NCI-H1417 (cell line): Measurements from ENCODE around the gene ATF6B.
"Not testable (repeated sequence)": the region's sequence is repeated elsewhere in the genome, so short reads cannot be mapped to it uniquely, and the experiment has no call there.

Source experiments
- DNase-seq, 3 experiments: peaks; one replicate each; lab custom pipeline; 2025; lab: John Stamatoyannopoulos, UW

ATF6B gene

GRCh38 chr6:32081168-32081990 lies 46.7 kb downstream of the ATF6B start:
- no peak for DNase-seq

GRCh38 chr6:32079566-32080290 lies 48.3 kb downstream of the ATF6B start:
- DNase-seq, result no peak

- DNase-seq, result no peak
Measured at GRCh38 chr6:32076321-32076809, 51.7 kb downstream of the ATF6B start.

- no peak for DNase-seq
Measured at GRCh38 chr6:32075781-32076180, 52.3 kb downstream of the ATF6B start.

GRCh38 chr6:32074996-32075532 lies 53.0 kb downstream of the ATF6B start:
- DNase-seq, result no peak

GRCh38 chr6:32073613-32074012 lies 54.4 kb downstream of the ATF6B start:
- DNase-seq, result no peak

GRCh38 chr6:32073101-32073500 lies 54.9 kb downstream of the ATF6B start:
- peak in 2 of 3 experiments; percentile 2 to 44 for DNase-seq

- DNase-seq, result no peak
Measured at GRCh38 chr6:32070814-32071543, 57.1 kb downstream of the ATF6B start.

GRCh38 chr6:32069878-32070515 lies 58.0 kb downstream of the ATF6B start:
- no peak for DNase-seq

GRCh38 chr6:32069460-32069859 lies 58.6 kb downstream of the ATF6B start:
- no peak for DNase-seq

- no peak for DNase-seq
Measured at GRCh38 chr6:32068867-32069266, 59.2 kb downstream of the ATF6B start.

- not testable (repeated sequence) for DNase-seq
Measured at GRCh38 chr6:32068315-32068714, 59.7 kb downstream of the ATF6B start.

GRCh38 chr6:32067521-32067920 lies 60.5 kb downstream of the ATF6B start:
- DNase-seq, result not testable (repeated sequence)
